Ascending aorta (tissue), 2 donors: ENCODE measurements around the gene PHF5A. TPM values are rescaled to one million over a fixed set of nuclear protein-coding genes. Genes with fewer than 3 reads are reported as not detected.
"Not testable (repeated sequence)": the region's sequence is repeated elsewhere in the genome, so short reads cannot be mapped to it uniquely, and the experiment has no call there.

Experiments used
- DNase-seq, 2 donors: peaks; one replicate each; pipeline ENCODE4 v3.0.0-alpha.2; 2019; ENCODE audit warnings: low spot score in 2 of 2
- H3K27ac ChIP-seq, 2 donors: fragments of 200-600 bp; sonication (generic); one replicate each; pipeline ENCODE4 v1.5.1; 2016 to 2017; ENCODE audit warnings: mild to moderate bottlenecking in 1 of 2
- H3K27me3 ChIP-seq: fragments of 200-600 bp; sonication (generic); one replicate; pipeline ENCODE4 v1.5.1; 2017
- H3K36me3 ChIP-seq, 2 donors: fragments of 200-600 bp; sonication (generic); one replicate each; pipeline ENCODE4 v1.5.1; 2016
- H3K4me1 ChIP-seq, 2 donors: fragments of 200-600 bp; sonication (generic); one replicate each; pipeline ENCODE4 v1.5.1; 2016 to 2017; ENCODE audit warnings: mild to moderate bottlenecking in 1 of 2
- H3K4me3 ChIP-seq, 2 donors: fragments of 200-600 bp; sonication (generic); one replicate each; pipeline ENCODE4 v1.5.1; 2016 to 2017; ENCODE audit warnings: mild to moderate bottlenecking in 1 of 2
- H3K9me3 ChIP-seq, 2 donors: fragments of 200-600 bp; sonication (generic); one replicate each; pipeline ENCODE4 v1.5.1; 2016
- intact Hi-C: fragments of 100-400 bp; cut with DNase I; formaldehyde crosslinking; loops from one replicate; pipeline ENCODE4 v1.15.1; 2023
- total RNA-seq: library from RNA; depleted of rRNA; stranded (reverse); fragments of >200 nt; gene quantifications from one replicate; pipeline ENCODE4 v1.1.0, GENCODE V29; 2016
- TF ChIP-seq, protein P1 (sequence below), 3 experiments: fragments of 200-600 bp in 2 of 3; fragments of 450-650 bp in 1 of 3; sonication (generic) in 2 of 3; IDR thresholded peaks; one replicate each; pipeline ENCODE4 v1.5.1; 2016 to 2019; ENCODE audit warnings: antibody characterized with exemption in 3 of 3, mild to moderate bottlenecking in 1 of 3, moderate library complexity in 1 of 3

The PHF5A gene
- total RNA-seq, 1 donor from 2014 or later = 4.8 TPM

DNA sequence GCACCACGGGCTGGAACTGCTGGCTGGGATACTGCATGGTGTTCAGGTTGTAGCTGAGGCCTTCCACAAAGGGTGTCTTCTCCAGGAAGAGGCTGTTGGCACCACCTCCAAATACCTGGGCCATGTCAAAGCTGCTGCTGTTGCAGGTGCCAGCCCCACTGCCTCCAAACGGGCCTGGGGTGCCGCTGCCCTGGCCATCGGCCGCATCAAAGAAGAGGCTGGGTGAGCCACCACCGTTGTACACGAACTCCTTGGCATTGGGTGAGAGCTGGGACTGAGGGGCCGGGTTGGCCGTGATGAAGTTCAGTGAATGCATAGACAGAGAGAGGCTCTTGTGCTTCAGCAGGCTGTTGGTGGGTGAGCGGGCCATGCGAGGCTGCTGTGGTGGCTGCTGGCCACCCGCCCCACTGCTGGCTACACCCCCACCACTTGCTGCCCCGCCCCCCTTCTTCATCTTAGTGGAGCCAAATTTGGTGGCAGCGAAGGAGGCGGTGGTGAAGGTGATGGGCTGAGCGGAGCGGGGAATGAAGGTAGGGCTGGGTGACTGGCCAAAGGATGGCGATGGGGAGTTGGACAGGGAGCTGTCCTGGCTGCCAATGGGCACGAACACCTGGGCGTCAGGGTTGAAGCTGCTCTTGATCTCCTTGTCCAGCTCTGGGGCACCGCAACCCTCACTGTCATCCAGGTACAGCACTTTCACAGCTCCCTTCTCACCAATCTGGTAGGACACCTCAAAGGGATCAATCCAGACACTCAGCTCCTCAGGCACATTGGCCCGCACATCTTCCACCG lies 32.0 kb downstream of the PHF5A start:
- no peak for DNase-seq
- H3K4me1 ChIP-seq = peaks cover 8 to 26% of the 10 kb centered on the region in 2 donors
- H3K27me3 ChIP-seq = no peaks in the 10 kb centered on the region
- no peak overlapping the region for H3K4me3 ChIP-seq
- intact Hi-C loops = no loop called here
- TF ChIP-seq, protein P1, sequence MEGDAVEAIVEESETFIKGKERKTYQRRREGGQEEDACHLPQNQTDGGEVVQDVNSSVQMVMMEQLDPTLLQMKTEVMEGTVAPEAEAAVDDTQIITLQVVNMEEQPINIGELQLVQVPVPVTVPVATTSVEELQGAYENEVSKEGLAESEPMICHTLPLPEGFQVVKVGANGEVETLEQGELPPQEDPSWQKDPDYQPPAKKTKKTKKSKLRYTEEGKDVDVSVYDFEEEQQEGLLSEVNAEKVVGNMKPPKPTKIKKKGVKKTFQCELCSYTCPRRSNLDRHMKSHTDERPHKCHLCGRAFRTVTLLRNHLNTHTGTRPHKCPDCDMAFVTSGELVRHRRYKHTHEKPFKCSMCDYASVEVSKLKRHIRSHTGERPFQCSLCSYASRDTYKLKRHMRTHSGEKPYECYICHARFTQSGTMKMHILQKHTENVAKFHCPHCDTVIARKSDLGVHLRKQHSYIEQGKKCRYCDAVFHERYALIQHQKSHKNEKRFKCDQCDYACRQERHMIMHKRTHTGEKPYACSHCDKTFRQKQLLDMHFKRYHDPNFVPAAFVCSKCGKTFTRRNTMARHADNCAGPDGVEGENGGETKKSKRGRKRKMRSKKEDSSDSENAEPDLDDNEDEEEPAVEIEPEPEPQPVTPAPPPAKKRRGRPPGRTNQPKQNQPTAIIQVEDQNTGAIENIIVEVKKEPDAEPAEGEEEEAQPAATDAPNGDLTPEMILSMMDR (IDR thresholded peaks at IDR 0.05) = no peak
- H3K9me3 ChIP-seq = no peaks in the 10 kb centered on the region
- peak overlapping the region in 1 of 2 donors; percentile 34 for H3K27ac ChIP-seq
- peaks cover 61 to 72% of the 10 kb centered on the region in 2 donors for H3K36me3 ChIP-seq

DNA sequence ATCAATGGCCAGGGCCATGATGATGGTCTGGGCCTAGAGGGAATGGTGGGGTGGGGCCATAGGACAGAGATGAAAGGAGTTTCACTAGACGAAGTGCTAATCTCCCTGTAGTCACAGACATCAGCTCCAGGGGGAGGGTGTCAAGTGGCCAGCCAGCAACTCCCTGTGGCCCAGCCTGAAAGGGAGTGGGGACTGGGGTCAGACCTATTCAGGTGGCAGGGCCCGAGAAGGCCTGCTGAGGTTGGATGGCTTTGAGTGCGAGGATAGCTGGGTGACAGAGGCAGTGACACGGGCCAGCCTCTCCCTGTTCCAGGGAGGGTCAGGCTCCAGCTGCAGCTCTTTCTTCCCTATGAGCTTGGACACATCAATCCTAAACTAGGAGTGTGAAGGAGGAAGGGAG lies 32.9 kb downstream of the PHF5A start:
- no peak for DNase-seq
- H3K4me3 ChIP-seq = no peak overlapping the region
- H3K4me1 ChIP-seq = peaks cover 8 to 26% of the 10 kb centered on the region in 2 donors
- peak overlapping the region; percentile 19 to 34 for H3K27ac ChIP-seq
- H3K9me3 ChIP-seq = no peaks in the 10 kb centered on the region
- intact Hi-C loops = no loop called here
- H3K36me3 ChIP-seq = peaks cover 62 to 72% of the 10 kb centered on the region in 2 donors
- TF ChIP-seq, protein P1 (IDR thresholded peaks at IDR 0.05) = no peak
- no peaks in the 10 kb centered on the region for H3K27me3 ChIP-seq

DNA sequence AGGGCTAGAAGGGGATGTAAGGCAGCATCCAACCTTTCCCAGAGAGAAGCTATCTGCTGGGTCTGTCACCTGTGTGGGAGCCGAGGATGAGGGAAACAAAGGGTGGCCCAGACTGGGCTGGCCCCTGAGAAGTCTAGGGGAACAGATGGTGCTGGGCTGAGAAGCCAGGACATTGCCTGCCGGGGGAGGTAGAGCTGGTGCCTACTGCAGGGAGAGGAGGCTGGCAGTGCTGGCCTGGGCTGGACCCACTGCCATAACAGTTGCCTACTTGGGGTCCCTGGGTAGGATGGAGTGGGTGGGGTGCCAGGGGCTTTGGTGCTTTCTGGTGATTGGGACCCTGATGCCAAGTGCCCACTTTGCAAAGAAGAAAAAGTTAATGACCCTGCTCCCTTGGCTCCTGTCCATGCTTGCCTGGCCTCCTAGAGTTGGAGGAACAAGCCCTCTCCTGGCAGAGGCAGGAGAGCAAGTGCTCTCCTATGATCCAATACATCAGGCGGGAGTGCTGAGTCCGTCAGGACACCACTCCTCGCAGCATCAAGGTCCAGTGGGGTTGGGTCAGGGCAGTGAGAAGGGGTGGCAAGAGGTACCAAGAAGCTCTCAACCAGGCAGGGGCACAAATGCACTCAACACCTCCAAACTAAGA lies 34.0 kb downstream of the PHF5A start:
- H3K4me1 ChIP-seq = peaks cover 8 to 23% of the 10 kb centered on the region in 2 donors
- intact Hi-C loops = not testable (repeated sequence)

DNA sequence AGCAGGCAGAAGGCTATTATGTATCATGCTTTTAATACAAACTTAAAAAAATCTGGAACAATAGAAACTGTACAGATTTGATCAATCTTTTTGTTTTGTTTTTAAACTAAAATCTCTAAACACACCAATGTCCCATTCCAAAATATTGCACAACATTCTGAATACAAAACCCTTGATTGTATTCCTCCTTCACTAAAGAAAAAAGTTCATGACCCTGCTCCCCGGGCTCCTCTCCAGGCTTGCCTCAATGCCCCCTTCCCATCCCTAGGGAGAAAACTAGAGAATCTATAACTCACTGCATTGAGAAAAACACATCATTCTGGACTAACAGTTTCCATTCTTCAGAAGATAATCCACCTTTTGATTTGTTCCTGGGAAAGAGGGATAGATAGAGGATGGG lies 35.0 kb downstream of the PHF5A start:
- H3K36me3 ChIP-seq = peaks cover 54 to 69% of the 10 kb centered on the region in 2 donors
- H3K4me1 ChIP-seq = peaks cover 3 to 18% of the 10 kb centered on the region in 2 donors

More for the DNA sequence above, 34.0 kb downstream of the PHF5A start:
- not testable (repeated sequence) for H3K4me3 ChIP-seq, DNase-seq, H3K9me3 ChIP-seq, H3K27me3 ChIP-seq
- H3K27ac ChIP-seq = peak overlapping the region; percentile 19 to 34
- H3K36me3 ChIP-seq = peaks cover 58 to 65% of the 10 kb centered on the region in 2 donors

DNA sequence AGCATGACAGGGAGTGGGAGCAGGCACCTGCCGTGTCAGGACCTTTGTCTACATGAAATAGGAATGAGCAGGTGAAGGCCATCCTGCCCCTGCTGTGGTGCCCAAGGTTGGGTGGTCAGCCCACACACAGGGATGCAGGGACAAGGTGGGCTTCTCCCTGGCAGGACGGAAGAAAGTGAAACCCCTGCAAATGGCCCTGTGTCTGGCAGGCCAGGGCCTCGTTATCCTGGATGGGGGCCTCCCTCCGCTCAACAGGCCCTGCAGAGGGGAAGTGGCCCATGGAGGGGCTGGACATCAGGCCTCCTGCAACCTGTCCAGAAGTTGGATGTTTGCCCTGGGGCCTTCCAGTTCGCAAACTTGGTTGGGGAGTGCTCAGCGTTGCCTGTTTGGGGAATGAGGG lies 36.8 kb downstream of the PHF5A start:
- peaks cover 50 to 68% of the 10 kb centered on the region in 2 donors for H3K36me3 ChIP-seq
- intact Hi-C loops = no loop called here
- H3K4me3 ChIP-seq = no peak overlapping the region
- H3K27ac ChIP-seq = peak overlapping the region in 1 of 2 donors; percentile 1
- H3K4me1 ChIP-seq = peaks cover 3 to 18% of the 10 kb centered on the region in 2 donors
- no peaks in the 10 kb centered on the region for H3K9me3 ChIP-seq
- H3K27me3 ChIP-seq = no peaks in the 10 kb centered on the region
- DNase-seq = no peak
- TF ChIP-seq, protein P1 (IDR thresholded peaks at IDR 0.05) = no peak

More for the DNA sequence above, 35.0 kb downstream of the PHF5A start:
- intact Hi-C loops, H3K9me3 ChIP-seq, DNase-seq, H3K27me3 ChIP-seq, H3K4me3 ChIP-seq, H3K27ac ChIP-seq: not testable (repeated sequence)

DNA sequence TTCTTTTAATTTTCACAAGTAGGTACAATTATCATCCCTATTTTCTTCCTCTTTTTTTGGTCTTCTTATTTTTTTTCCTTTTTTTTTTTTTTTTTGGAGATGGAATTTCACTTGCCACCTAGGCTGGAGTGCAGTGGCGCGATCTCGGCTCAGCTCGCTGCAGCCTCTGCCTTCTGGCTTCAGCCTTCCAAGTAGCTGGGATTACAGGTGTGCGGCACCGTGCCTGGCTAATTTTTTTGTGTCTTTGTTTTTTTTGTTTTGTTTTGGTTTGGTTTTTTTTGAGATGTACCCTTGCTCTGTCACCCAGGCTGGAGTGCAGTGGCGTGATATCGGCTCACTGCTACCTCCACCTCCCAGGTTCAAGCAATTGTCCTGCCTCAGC lies 38.5 kb downstream of the PHF5A start:
- intact Hi-C loops = loop anchor here (2.0 kb wide), 1 partner anchor 69 kb away; no protein-coding TSS in a partner anchor
- Histone ChIP-seq H3K36me3 (peaks cover 42 to 61% of the 10 kb centered on the region in 2 donors), H3K27ac (no peak overlapping the region), H3K27me3 (no peaks in the 10 kb centered on the region), H3K9me3 (no peaks in the 10 kb centered on the region), H3K4me1 (peaks cover 0 to 9% of the 10 kb centered on the region in 2 donors), H3K4me3 (no peak overlapping the region)
- TF ChIP-seq, protein P1 (IDR thresholded peaks at IDR 0.05) = no peak
- DNase-seq = no peak
